ENCODE results near the gene FST.

FST gene

GRCh38 chr5:53520813-53521212 lies 40.4 kb downstream of the FST start:
- DNase-seq (ENCODE audit: low read depth): no peak
